NOMO-1 treated with dmso at 0.1 percent for 144 hours (cell line): ENCODE results near the gene TENM3.

Experiments
- DNase-seq: peaks from one replicate; lab custom pipeline; 2025; ENCODE audit not compliant: unreplicated experiment; lab: John Stamatoyannopoulos, UW

The TENM3 gene

GRCh38 chr4:182716192-182716591, 473.0 kb downstream of the TENM3 start:
- no peak for DNase-seq

DNA sequence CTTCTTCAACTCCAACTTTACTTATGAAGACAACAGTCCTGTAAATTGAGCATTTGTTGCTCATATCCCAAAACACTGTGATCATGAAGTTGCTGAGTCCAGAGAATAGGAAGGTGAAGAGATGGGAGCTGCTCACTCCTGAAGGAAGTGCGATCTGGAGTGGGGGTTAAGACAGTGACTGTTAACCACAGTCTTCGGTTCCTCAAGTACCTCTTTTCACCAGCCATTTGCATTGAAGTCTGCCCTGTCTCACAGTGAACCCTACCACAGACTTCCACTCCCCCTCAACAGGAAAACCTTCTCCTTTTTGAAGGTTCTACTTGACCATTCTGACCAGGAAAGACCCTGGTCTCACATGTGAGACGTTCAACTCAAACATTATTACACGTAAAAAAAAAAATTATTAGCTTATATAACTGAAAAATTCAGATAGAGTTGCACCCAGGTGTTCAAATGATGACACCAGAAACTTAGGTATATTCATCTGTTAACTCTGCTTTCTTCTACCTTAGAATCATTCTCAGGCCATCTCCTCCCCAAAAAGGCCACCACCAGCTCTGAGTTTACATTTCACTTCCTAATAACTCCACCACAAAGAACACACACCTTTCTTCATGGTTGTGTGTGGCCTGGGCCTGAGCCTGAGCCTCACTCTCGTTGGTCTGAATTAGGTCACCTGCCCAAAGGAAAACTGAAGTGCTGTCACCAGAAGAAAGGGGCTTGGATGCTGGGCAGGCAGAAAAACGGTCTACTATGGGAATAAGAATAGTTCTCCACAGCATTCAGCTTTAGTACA, 474.8 kb downstream of the TENM3 start:
- DNase-seq, result no peak

DNA sequence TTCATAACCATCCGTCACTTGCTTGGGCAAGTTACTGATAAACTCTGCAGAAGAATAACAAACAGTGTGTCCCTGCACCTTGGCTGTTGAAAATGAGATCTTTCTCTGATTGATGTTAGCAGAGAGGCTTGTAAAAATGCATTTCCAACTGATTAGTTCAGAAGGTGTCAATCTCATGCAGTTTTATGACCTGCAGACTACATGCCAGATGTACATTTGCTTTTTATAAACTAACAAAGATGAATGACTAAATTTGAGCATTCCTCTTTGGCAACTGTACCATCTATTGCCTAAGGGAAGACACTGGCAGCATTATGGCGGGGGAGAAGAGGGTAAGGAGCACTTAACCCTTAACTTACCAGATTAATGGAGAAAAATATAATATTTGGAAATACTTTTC, 481.2 kb downstream of the TENM3 start:
- no peak for DNase-seq

GRCh38 chr4:182729516-182729915, 486.3 kb downstream of the TENM3 start:
- DNase-seq, result no peak

- DNase-seq, result no peak
Observed at GRCh38 chr4:182730791-182731190, 487.6 kb downstream of the TENM3 start.

- DNase-seq, result no peak
Observed at GRCh38 chr4:182736207-182736606, 493.0 kb downstream of the TENM3 start.

- DNase-seq, result no peak
Observed at GRCh38 chr4:182738283-182739047, 495.3 kb downstream of the TENM3 start.

DNA sequence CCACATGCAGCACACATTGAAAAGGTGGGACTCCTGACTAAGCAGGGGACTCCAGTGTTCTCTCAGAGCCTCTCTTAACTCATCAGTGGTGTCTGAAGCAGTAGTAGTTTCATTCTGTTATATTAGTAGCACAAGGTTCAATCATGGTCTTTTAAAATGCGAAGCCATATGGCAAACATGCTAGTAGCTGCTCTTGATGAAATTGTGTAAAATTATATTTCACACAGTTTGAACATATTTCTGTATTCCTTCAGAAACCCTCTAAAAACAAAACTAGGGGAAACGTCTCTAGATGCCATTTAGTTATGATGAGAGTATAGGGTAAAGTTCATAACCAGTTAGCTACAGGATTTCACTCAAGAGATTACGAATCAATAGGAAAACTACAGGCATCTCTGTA, 497.1 kb downstream of the TENM3 start:
- no peak for DNase-seq

DNA sequence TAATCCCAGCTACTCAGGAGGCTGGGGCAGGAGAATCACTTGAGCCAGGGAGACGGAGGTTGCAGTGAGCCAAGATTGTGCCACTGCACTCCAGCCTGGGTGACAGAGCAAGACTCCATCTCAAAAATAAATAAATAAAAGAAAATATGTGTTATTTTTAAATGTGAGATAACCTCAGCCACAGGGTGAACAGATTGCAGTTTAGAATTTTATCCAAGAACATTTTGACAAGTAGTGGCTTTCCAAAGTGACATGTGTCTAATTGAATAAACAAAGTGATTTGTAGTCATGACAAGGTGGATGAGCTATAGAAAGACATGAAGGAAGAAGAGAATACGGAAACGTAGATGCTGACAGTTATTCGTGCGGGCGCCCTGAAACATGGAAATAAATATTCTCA, 497.9 kb downstream of the TENM3 start:
- DNase-seq, result no peak

- DNase-seq, result no peak
Observed at GRCh38 chr4:182741914-182742313, 498.7 kb downstream of the TENM3 start.

- DNase-seq, result no peak
Observed at GRCh38 chr4:182743815-182744214, 500.6 kb downstream of the TENM3 start.

DNA sequence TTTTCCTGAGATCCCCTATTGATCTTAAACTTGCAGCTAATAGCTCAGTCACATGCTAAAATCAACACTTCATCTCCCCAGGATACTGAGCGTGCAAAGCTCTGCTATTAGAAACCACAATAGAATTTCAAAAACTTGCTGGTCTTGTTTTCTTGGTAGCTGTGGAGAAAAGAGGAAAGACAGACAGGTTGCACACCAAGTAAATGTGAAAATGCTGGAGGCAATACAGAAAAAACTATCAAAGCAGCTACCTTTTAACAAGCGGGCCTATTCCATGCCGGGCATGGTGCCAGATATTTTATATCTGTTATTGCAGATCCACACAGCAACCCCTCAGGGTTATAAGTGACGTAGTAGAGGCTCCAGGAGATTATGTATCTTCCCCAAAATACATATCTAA, 502.0 kb downstream of the TENM3 start:
- DNase-seq, result no peak

DNA sequence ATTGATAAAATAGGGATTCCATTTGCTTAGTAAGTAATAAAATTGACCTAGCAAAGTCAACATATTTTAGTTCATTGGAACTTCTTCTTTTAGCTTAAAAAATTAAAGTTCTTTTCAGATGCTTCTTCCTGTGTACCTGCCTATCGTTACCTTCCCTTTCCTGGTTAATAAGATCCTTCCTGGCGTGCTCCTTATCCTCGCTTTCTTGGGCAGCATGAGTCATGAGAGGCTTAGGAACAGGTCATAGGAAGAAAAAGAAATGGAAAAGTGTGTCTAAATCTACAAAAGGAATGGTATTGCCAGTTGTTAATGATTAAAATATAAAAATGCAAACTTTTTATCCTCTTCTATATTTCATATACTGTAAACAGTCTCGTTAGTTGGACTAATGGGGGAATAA, 503.7 kb downstream of the TENM3 start:
- no peak for DNase-seq

- no peak for DNase-seq
Observed at GRCh38 chr4:182748283-182748682, 505.1 kb downstream of the TENM3 start.

GRCh38 chr4:182748949-182749348, 505.7 kb downstream of the TENM3 start:
- no peak for DNase-seq

DNA sequence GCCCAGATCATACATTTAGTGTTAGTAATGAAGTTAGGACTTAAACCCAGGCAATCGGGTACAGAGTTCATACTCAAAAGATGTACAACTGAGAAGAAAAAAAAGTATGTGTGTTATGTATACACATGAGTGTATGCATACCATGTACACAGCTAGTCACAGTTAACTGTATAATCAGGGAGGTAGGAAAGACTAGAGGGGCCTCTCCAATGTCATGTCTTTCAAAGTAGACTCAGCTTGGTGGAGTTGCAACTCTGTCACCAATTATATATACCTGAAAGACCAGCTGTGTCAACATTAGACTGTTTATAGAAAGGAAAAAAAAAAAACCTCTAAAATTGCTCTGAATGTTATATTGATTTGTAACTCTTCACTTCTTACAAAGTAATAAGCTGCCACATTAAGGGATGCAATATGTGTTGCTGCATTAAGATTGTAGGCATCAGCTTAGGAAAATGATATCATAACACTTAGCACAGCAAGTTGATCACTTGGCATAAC, 506.5 kb downstream of the TENM3 start:
- DNase-seq, result no peak

GRCh38 chr4:182752158-182752910, 509.1 kb downstream of the TENM3 start:
- DNase-seq, result no peak

DNA sequence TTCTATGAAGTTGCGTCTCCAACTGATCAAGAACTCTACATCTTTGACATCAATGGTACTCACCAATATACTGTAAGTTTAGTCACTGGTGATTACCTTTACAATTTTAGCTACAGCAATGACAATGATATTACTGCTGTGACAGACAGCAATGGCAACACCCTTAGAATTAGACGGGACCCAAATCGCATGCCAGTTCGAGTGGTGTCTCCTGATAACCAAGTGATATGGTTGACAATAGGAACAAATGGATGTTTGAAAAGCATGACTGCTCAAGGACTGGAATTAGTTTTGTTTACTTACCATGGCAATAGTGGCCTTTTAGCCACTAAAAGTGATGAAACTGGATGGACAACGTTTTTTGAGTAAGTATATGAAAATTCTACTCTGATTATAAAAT, 511.7 kb downstream of the TENM3 start:
- no peak for DNase-seq

DNA sequence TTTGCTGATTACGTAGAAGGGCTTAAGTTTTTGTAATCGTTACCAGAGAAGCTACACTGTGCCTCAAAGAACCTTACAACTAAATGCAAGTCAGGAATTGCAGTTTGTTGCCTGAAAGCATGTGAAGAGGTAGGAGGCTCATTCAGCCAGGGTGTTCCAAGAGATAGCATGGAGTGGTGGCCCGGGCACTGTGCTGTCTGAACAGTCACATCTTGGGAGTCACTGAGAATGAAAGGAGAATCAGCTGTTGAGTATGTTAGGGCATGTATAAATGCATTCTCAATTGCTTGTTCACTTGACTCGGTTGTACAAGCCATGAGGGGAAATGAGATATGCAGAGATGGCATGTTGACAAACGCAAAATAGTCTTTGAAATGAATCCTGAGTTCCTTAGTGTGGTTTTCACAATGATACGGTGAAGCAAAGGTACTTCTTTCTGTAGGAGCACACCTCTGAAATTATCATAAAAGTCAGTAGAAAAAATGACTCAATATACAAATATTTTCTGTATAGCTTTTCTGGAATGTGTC, 513.0 kb downstream of the TENM3 start:
- DNase-seq, result no peak

DNA sequence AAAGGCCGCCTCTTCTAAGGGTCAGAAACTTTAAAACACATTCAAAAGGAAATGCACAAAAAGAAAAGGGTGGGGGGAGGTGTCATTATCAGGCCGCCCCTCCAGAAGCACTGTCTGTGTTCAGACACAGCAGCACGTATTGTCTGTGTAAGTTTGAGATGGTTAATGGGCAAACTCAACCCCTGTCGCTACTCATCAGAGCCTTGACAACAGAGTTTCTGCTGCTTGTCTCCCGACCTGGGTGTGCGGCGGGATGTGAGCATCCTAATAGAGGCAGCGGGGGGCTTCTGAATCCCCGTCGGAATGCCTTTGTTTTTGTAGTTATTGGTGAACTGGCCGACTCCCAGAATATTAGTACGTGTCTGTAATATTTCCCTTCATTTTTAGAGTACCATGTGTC, 515.1 kb downstream of the TENM3 start:
- no peak for DNase-seq

DNA sequence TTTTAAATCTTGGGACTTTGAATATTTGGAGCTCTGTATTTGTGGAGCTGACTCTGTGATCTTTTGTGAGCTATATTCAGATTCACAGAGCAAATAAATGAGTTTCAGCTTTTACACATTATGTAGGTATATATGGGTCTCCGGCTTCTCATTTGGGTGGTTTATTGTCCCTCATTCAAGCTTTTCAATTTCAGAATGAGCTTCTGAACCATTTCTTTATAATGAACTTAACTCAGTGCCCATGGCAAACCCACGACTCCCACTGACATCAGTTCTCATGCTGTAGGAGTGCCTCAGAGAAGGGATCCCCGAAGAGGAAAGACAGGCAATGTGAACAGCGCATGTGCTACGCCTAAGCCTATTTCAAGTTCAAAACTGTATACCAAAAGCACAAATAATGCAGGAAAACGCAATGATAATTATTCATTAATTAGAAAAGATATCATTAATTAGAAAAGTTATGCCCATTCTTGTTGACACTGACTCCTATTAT, 517.4 kb downstream of the TENM3 start:
- DNase-seq, result no peak
